Fibroblast of skin of back (primary cell): ENCODE measurements around the gene PNMA1.
A peak's percentile ranks its signal among the peaks of the same experiment; 100 is the strongest.

ENCODE experiments used
- DNase-seq: peaks from one replicate; pipeline ENCODE4 v3.0.0-alpha.2; 2013

PNMA1 gene

DNA sequence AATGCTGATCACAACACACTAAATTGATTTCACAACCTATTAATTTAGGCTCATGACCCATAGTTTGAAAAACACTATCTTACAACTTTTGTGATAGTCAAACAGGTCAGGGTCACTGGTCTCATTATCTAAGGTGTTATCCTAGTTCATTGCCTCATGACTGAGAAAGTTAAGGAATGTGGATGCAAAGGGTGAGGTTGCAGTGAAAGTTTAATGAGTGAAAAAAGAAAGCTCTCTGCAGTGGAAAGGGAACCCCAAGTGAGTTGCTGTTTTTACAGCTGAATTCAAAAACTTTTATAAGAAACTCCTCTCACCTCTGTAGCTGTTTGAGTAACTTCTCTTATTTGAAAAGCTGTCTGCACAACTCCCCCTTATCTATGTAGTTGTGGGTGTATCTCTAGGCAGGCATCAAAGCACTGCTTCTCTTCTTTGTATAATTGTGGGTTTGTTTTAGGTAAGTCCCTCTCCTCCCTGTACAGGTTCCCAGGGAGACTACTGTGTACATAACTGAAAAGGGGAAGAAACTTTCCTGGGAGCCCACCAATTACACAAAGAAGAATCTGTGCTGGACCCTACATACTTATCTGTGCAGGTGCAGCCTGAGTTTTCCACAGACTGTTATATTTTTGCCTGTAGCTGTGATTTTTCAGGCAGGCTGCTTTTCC lies 50.5 kb downstream of the PNMA1 start:
- no peak for DNase-seq

- DNase-seq: peak; percentile 96
These were observed 51.7 kb downstream of the PNMA1 start for GRCh38 chr14:73662487-73662943.

DNA sequence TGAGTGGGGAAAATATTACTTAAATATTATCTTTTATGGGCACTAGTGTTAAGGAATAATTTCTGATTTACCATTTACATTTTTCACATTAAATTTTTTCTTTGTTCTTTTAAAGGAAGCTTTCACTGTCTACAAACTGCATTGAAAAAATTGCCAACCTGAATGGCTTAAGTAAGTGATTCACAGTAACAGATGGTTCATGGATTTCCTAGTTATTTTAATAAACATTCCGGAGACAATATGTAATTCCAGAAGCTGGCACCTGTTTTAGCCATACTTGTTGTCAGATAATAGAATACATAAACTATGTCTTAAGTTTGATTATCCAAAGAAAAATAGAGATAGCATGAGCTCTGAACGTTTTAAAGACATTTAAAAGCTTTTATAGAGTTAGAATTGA lies 52.3 kb downstream of the PNMA1 start:
- peak; percentile 13 for DNase-seq
